Brain pericyte (primary cell): Measurements from ENCODE around the gene MTMR2.
"Not testable (repeated sequence)": the region's sequence is repeated elsewhere in the genome, so short reads cannot be mapped to it uniquely, and the experiment has no call there.

ENCODE experiments used
- DNase-seq: peaks from one replicate; pipeline ENCODE4 v3.0.0-alpha.2; 2012; ENCODE audit warnings: low read depth, low spot score

Gene MTMR2

GRCh38 chr11:95816037-95816436 is 107.9 kb downstream of the MTMR2 start:
- no peak for DNase-seq

DNA sequence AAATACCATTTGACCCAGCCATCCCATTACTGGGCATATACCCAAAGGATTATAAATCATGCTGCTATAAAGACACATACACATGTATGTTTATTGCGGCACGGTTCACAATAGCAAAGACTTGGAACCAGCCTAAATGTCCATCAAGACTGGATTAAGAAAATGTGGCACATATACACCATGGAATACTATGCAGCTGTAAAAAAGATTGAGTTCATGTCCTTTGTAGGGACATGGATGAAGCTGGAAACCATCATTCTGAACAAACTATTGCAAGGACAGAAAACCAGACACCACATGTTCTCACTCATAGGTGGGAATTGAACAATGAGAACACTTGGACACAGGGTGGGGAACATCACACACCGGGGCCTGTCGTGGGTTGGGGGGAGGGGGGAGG is 112.9 kb downstream of the MTMR2 start:
- DNase-seq: not testable (repeated sequence)

DNA sequence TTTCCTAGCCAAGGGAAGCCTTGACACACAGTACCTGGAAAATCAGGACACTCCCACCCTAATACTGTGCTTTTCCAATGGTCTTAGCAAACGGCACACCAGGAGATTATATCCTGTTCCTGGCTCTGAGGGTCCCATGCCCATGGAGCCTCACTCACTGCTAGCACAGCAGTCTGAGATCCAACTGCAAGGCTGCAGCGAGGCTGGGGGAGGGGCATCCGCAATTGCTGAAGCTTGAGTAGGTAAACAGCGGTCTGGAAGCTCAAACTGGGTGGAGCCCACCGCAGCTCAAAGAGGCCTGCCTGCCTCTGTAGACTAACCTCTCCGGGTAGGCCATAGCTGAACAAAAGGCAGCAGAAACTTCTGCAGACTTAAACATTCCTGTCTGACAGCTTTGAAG is 117.4 kb downstream of the MTMR2 start:
- DNase-seq: not testable (repeated sequence)

- DNase-seq: no peak
These were observed 118.0 kb downstream of the MTMR2 start for GRCh38 chr11:95805869-95806268.

GRCh38 chr11:95803973-95804372 is 119.9 kb downstream of the MTMR2 start:
- DNase-seq: no peak

DNA sequence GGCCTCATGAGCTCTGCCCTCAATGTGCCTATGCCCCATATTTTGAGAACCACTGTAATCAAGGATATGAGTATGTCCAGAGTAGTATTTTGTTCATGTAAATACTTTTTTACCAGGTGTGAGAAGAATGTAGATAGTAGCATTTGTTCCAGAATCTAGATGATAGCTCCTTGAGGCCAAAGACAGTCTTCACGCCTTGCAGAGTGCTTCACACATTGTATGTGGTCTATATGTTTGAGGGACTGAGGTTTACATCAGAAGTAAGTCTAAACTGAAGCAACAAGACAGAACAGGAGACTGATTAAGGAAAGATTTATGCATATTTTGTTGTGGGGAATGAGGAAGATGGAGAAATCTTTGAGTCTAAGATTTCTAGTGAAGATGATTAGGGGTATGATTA is 121.1 kb downstream of the MTMR2 start:
- no peak for DNase-seq

- DNase-seq: no peak
These were observed 123.5 kb downstream of the MTMR2 start for GRCh38 chr11:95800438-95800837.

- no peak for DNase-seq
These were observed 124.4 kb downstream of the MTMR2 start for GRCh38 chr11:95799546-95799945.

GRCh38 chr11:95796501-95796900 is 127.4 kb downstream of the MTMR2 start:
- DNase-seq: no peak

- DNase-seq: no peak
These were observed 128.1 kb downstream of the MTMR2 start for GRCh38 chr11:95795627-95796295.

DNA sequence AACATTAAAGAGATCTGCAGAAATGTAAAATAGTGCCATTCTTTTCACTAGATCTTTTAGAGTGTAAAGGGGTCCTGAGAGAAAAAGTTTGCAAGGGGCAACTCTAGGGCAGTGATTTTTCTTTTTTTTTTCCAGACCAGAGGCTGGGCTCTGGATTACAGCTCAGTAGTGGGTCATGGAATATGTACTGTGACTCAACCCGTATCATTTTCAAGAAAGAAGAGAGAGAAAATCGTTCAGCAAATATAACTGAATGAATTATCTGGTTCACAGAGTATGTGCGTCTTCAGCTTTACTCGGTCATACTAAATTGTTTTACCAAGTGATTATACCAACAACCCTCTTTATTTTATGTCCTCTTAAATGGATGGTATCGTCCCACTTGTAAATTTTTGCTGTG is 129.8 kb downstream of the MTMR2 start:
- DNase-seq: no peak

- DNase-seq: no peak
These were observed 130.8 kb downstream of the MTMR2 start for GRCh38 chr11:95793116-95793515.

DNA sequence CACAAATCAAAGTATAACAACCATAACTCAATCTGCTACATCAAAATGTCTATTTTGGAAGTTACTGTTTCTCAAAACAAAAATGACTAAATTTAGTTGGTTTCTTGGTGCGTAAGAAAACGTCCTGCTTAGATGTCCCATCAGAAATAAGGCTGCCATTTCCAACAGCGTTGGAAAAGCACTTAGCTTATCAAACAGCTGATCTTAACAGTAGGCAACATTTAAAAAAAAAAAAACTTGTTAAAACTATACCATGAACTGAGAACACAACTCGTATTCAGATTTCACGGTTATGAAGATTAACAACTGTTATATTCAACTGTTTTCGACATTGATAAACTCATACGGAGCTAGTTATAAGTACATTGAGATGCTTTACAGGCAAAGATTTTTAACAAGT is 131.2 kb downstream of the MTMR2 start:
- no peak for DNase-seq

- DNase-seq: no peak
These were observed 131.7 kb downstream of the MTMR2 start for GRCh38 chr11:95792200-95792599.

DNA sequence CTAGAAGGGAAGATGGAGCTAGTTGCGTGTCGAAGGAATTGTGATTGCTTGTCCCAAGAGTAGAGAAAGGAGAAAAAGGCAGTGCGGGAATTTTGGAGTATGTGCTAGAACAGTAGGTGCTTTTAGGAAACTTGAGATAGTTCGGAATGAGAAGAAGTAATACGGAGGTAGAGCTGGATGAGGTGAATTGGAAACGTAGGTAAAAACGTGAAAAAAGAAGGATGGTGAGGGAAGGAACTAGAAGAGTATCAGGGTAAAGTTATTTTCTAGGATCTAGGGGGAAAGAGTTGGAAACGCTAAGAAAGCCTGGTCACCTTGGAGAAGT is 132.2 kb downstream of the MTMR2 start:
- DNase-seq: no peak

GRCh38 chr11:95790933-95791708 is 132.8 kb downstream of the MTMR2 start:
- DNase-seq: peak; percentile 7

DNA sequence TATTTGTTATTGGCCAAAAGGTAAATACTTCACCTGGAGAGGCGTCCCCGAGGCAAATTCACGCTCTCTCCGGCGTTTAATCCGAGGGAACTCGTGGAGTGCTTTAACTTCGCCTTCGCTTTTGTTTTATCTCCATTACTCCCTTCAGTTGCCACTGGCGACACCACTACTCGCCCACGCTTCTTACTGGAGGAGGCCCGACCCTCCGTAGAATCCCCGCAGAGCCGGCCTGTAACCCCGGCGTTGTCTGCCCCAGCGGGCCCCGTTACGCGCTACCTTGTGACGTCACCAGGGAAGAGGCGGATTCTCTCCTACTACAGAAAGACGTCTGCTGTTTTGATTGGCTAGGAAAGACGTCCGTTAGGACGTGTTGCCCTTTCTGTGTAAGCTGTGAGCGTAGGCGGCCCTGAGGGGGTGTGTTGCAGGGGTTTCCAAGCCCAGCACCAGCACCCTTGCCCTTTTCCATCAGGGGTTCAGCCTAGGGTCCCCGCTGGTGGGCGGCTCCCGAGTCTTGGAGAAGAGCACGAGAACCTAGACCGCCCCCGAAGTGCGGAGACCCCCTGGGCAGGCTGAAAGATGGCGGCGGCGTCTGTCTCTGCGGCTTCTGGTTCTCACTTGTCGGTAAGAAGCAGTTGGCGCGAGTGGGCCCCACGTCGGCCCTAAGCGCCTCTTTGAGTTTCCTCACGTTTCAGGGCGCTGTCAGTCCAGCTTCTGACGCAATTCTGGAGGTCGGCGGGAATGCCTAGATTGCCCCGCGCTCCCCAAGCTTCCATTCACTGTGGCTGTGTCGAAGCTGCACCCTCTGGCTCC is 133.6 kb downstream of the MTMR2 start, which contains the start of gene CEP57:
Gene CEP57 (plus strand): TSS at position 376 of the 810 bp plus-strand sequence. CDS start 201 bp downstream, at position 577.
- peak; percentile 93 for DNase-seq

- peak; percentile 98 for DNase-seq
These were observed 134.3 kb downstream of the MTMR2 start, which contains the start of gene FAM76B for GRCh38 chr11:95789506-95790122. Gene FAM76B (minus strand): TSS chr11:95789782. CDS start chr11:95789478, 304 bp downstream.

GRCh38 chr11:95788921-95789505 is 134.9 kb downstream of the MTMR2 start:
- DNase-seq: no peak
